Endodermal cell (in vitro differentiated cells): ENCODE results near the gene RERE. TPM values are rescaled to one million over a fixed set of nuclear protein-coding genes. Genes with fewer than 3 reads are reported as not detected.

ENCODE experiments used
- DNase-seq: peaks from one replicate; pipeline ENCODE4 v3.0.0-alpha.2; 2017
- H3K27ac ChIP-seq: 2 replicates; pipeline ENCODE4 v1.5.1; 2013; ENCODE audit warnings: mild to moderate bottlenecking, low read depth, low read length, moderate library complexity
- H3K27me3 ChIP-seq: 2 replicates; pipeline ENCODE4 v1.6.1; 2013; ENCODE audit warnings: mild to moderate bottlenecking, low read length, moderate library complexity; ENCODE audit not compliant: insufficient read depth, control insufficient read depth, poor library complexity, severe bottlenecking
- H3K36me3 ChIP-seq: 2 replicates; pipeline ENCODE4 v1.7.0; 2013; ENCODE audit warnings: mild to moderate bottlenecking, low read length, moderate library complexity; ENCODE audit not compliant: control insufficient read depth, insufficient read depth
- H3K4me1 ChIP-seq: one replicate; pipeline ENCODE4 v1.7.0; 2013; ENCODE audit warnings: low read length; ENCODE audit not compliant: control insufficient read depth, insufficient read depth
- H3K4me3 ChIP-seq: 2 replicates; pipeline ENCODE4 v1.5.1; 2013; ENCODE audit warnings: mild to moderate bottlenecking, low read length, moderate library complexity
- H3K9ac ChIP-seq: 2 replicates; pipeline ENCODE4 v1.6.1; 2013; ENCODE audit warnings: mild to moderate bottlenecking, low read length, moderate library complexity; ENCODE audit not compliant: poor library complexity, severe bottlenecking; ENCODE audit errors: extremely low read depth
- H3K9me3 ChIP-seq: 2 replicates; pipeline ENCODE4 v1.6.1; 2013; ENCODE audit warnings: mild to moderate bottlenecking, low read length, moderate library complexity; ENCODE audit not compliant: control insufficient read depth
- H3K27ac Mint-ChIP-seq: 2 replicates; pipeline ENCODE4 v1.8.0; 2020; ENCODE audit warnings: mixed read lengths
- H3K27me3 Mint-ChIP-seq: 2 replicates; pipeline ENCODE4 v1.8.0; 2021; ENCODE audit warnings: mild to moderate bottlenecking, mixed read lengths; ENCODE audit not compliant: insufficient read depth
- H3K36me3 Mint-ChIP-seq: 2 replicates; pipeline ENCODE4 v1.8.0; 2020; ENCODE audit warnings: low read depth, mixed read lengths
- H3K4me1 Mint-ChIP-seq: 2 replicates; pipeline ENCODE4 v1.8.0; 2020; ENCODE audit warnings: mixed read lengths
- H3K4me3 Mint-ChIP-seq: 2 replicates; pipeline ENCODE4 v1.8.0; 2020; ENCODE audit warnings: mild to moderate bottlenecking, moderate library complexity, mixed read lengths
- H3K9me3 Mint-ChIP-seq: 2 replicates; pipeline ENCODE4 v1.8.0; 2020; ENCODE audit warnings: mild to moderate bottlenecking, mixed read lengths
- WGBS, 2 experiments: methylation state at CpG; one replicate each; pipeline versions ENCODE4 v1.1.5 to v1.1.7; 2013; ENCODE audit warnings: missing lambda C conversion rate in 2 of 2, mixed read lengths in 1 of 2; ENCODE audit not compliant: insufficient coverage in 1 of 2, insufficient read length in 1 of 2; 5-methylcytosine and 5-hydroxymethylcytosine counted together
- total RNA-seq, 2 donors: library from RNA; stranded (reverse); fragmentation: NEBNext Ultra II Directional in 1 of 2; extraction: Animal tissue kit (Norgen Biotek cat#: 25700) in 1 of 2; gene quantifications; 2 replicates in 1 of 2; 3 replicates in 1 of 2; pipeline ENCODE4 v1.2.1, GENCODE V29; 2021
- TF ChIP-seq, protein P1 (sequence below): fragments of 200-600 bp; sonication (generic); conservative IDR thresholded peaks from 2 replicates; pipeline ENCODE4 v1.5.0; 2021; ENCODE audit warnings: antibody characterized with exemption, mild to moderate bottlenecking

Gene RERE
- total RNA-seq, 2 donors from 2014 or later: 159 to 179 TPM

GRCh38 chr1:8495928-8496401, 321.5 kb downstream of the RERE start:
- no peaks in the 10 kb centered on the region for H3K4me1 ChIP-seq
- Mint-ChIP-seq H3K9me3 (peaks cover 14% of the 10 kb centered on the region), H3K27ac (peak overlapping the region; percentile 69), H3K27me3 (no peaks in the 10 kb centered on the region), H3K36me3 (peaks cover 83% of the 10 kb centered on the region), H3K4me1 (peaks cover 7% of the 10 kb centered on the region), H3K4me3 (no peak overlapping the region)
- H3K9ac ChIP-seq: no peak overlapping the region
- TF ChIP-seq, protein P1, sequence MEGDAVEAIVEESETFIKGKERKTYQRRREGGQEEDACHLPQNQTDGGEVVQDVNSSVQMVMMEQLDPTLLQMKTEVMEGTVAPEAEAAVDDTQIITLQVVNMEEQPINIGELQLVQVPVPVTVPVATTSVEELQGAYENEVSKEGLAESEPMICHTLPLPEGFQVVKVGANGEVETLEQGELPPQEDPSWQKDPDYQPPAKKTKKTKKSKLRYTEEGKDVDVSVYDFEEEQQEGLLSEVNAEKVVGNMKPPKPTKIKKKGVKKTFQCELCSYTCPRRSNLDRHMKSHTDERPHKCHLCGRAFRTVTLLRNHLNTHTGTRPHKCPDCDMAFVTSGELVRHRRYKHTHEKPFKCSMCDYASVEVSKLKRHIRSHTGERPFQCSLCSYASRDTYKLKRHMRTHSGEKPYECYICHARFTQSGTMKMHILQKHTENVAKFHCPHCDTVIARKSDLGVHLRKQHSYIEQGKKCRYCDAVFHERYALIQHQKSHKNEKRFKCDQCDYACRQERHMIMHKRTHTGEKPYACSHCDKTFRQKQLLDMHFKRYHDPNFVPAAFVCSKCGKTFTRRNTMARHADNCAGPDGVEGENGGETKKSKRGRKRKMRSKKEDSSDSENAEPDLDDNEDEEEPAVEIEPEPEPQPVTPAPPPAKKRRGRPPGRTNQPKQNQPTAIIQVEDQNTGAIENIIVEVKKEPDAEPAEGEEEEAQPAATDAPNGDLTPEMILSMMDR: no peak
- no peaks in the 10 kb centered on the region for H3K27me3 ChIP-seq
- peaks cover 78% of the 10 kb centered on the region for H3K36me3 ChIP-seq
- H3K9me3 ChIP-seq: peaks cover 10% of the 10 kb centered on the region
- 93 to 95% methylated on average over 2 to 6 of the region's 6 CpGs for WGBS, 2 experiments
- no peak overlapping the region for H3K4me3 ChIP-seq
- no peak for DNase-seq
- H3K27ac ChIP-seq: no peak overlapping the region

DNA sequence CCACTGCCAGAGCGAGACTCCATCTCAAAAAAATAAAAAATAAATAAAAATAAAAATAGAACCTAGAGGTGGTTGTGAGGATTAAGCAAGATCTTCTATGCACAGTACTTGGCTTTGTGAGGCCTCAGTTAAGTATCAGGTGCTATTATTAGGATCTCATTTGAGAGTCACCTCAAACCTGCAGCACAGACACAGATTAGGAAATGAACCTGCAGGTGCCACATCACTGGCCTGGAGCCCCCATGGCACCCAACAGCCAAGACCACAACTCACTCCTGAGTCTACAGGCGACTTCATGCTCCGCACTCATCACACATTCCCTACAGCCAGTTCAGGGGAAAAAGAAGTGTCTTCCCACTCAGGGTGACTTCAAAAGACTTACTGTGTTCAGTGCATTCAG, 322.8 kb downstream of the RERE start:
- peaks cover 7% of the 10 kb centered on the region for H3K4me1 Mint-ChIP-seq
- no peaks in the 10 kb centered on the region for H3K27me3 ChIP-seq
- no peak overlapping the region for H3K9ac ChIP-seq
- no peak overlapping the region for H3K27ac ChIP-seq
- no peak overlapping the region for H3K4me3 ChIP-seq
- H3K27me3 Mint-ChIP-seq: no peaks in the 10 kb centered on the region
- peaks cover 82% of the 10 kb centered on the region for H3K36me3 Mint-ChIP-seq
- H3K9me3 Mint-ChIP-seq: peaks cover 5% of the 10 kb centered on the region
- WGBS, 2 experiments: 80 to 91% methylated on average over 1 to 2 of the region's 3 CpGs
- TF ChIP-seq, protein P1: no peak
- H3K36me3 ChIP-seq: peaks cover 72% of the 10 kb centered on the region
- no peaks in the 10 kb centered on the region for H3K4me1 ChIP-seq
- DNase-seq: no peak
- no peak overlapping the region for H3K4me3 Mint-ChIP-seq
- peak overlapping the region; percentile 24 for H3K27ac Mint-ChIP-seq
- H3K9me3 ChIP-seq: peaks cover 4% of the 10 kb centered on the region

GRCh38 chr1:8493916-8494540, 323.4 kb downstream of the RERE start:
- Mint-ChIP-seq H3K36me3 (peaks cover 77% of the 10 kb centered on the region), H3K9me3 (no peaks in the 10 kb centered on the region), H3K27me3 (no peaks in the 10 kb centered on the region), H3K4me3 (no peak overlapping the region), H3K4me1 (peaks cover 7% of the 10 kb centered on the region), H3K27ac (no peak overlapping the region)
- no peak for DNase-seq
- Histone ChIP-seq H3K4me3 (no peak overlapping the region), H3K27ac (no peak overlapping the region), H3K36me3 (peaks cover 66% of the 10 kb centered on the region), H3K9ac (no peak overlapping the region), H3K4me1 (no peaks in the 10 kb centered on the region), H3K9me3 (no peaks in the 10 kb centered on the region), H3K27me3 (no peaks in the 10 kb centered on the region)
- 93% methylated on average over 6 of the region's 7 CpGs; no CpG with 5 or more reads in 1 of the 2 experiments for WGBS, 2 experiments
- TF ChIP-seq, protein P1: no peak
